ENCODE results near the gene IL7R. TPM values are rescaled to one million over a fixed set of nuclear protein-coding genes. Genes with fewer than 3 reads are reported as not detected.

Gene IL7R
- total RNA-seq, 1 donor from 2014 or later, result 0.05 TPM

GRCh38 chr5:35908228-35908627 lies 51.5 kb downstream of the IL7R start:
- DNase-seq (ENCODE audit: low read depth), result no peak

- no peak for DNase-seq (ENCODE audit: low read depth)
Observed at GRCh38 chr5:35908814-35909213, 52.1 kb downstream of the IL7R start.

DNA sequence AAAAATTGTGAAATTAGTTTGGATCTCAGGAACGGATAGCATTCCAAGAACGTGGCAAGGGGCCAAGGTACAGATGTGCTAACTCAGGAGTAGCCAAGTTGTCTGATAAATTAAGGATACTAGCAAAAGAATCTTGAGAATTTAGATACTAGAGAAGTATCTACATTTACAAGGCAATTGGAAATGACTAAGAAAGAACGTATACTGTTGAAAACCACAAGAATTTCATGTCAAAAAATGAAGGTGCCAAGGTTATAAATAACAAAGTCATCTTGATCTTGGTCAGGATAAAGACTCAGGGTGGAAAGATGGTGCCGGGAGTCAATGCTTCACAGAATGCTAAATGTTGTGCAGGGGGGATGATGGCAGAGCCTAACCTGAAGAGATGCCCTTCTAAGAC lies 62.5 kb downstream of the IL7R start:
- peak; percentile 66 for DNase-seq (ENCODE audit: low read depth)

DNA sequence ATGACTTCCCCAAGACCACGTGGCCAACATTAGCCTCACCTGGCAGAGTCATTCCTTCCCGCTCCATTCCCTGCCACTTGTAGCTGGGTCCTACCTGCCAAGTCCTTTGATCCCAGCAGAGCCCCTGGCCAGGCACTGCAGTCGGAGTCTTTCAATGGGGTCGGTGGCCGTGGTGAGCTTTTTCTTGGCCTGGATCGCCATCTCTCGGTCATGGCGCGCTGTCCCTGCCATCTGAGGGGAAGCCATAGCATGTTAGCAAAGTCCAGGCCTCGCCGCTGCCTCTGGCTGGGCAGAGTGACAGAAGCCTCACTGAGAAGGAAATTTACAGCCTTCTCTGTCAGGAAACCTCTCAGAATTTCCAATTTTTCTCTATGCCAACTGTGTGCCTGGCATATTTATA lies 64.2 kb downstream of the IL7R start:
- DNase-seq (ENCODE audit: low read depth), result no peak

- DNase-seq (ENCODE audit: low read depth), result no peak
Observed at GRCh38 chr5:35921930-35922329, 65.2 kb downstream of the IL7R start.

DNA sequence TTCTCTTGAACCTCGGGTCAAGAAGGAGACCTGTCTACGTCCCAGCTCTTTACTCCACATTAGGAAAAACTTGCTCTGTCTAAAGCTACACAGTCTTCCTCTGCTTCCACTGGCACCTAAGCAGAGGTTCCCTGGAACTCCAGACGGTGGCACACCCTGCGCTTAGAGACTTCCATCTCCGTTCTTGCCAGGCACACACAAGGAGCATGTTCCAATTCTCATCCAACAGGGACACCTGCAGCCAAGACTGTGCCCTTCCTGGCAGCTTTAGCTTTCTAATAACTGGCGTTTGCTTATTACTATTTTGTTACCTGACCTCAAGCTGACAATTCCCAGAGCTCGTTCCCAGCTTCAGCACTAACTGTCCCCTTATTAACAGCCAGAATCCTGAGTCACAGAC lies 65.8 kb downstream of the IL7R start:
- DNase-seq (ENCODE audit: low read depth), result no peak

GRCh38 chr5:35924122-35924949 lies 67.6 kb downstream of the IL7R start:
- DNase-seq (ENCODE audit: low read depth), result peak; percentile 54

DNA sequence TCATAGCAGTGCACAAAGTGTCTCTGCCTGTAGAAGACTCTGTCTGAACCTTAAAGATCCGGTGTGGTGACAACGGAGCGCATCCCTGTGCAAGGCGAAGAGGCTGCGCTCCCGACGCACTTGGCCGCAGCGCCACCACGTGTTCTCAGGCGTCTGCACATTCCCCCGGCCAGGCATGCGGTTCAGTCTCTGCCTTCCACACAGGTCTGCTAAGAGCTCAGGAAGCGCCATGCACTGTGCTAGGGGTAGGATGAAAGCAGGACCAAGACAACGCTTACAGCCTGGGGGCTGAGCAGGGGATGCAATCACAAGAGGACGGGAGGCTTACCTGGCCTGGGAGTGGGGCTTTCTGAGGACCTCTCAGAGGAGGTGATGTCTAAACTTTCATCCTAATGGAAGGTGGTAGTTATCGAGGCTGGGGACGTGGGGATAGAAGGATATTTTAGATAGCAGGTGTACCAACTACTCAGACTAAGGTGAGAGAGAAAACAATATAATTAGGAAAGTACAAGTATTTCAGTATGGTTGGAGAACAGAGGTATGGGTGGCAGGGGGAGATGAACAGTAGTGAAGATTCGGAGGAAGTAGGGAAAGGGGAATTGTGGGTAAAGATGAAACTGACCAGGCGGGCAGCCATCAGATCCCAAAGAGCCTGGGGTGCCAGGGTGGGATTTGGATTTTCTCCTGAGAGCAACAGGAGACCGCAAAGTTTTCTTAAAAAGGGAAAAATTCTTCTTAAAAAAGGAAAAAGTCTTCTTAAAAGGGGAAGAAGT lies 68.4 kb downstream of the IL7R start:
- peak; percentile 19 for DNase-seq (ENCODE audit: low read depth)

DNA sequence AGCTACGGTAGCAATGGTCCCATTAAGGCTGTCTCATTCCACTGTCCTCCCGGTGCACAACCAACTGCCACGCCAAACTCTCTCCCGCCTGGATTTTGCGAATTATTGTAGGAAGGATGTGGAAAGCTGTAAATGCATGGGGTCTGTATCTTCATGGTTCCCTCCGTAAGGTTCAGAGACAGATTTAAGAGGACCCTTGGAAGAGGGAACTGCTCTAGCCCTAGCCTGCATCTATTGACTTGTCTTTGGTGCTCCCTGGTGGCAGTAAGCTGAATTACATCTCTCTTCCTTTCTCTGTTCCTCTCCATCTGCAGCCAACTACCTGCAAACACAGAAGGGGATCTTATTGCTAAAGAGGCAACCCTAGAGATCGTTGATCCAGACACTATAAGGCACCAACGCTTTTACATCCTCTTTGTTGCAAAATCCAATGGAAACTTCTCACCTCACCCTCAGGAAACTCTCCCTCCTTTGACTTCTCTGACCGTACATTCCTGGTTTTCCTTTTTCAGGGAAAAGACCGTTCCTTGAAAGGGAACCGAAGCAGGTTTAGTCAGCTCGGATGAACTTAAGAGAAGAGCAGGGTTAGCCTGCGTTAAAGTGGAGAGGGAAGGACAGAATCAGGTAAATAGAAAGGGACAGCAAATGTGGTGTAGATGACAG lies 69.8 kb downstream of the IL7R start:
- peak; percentile 29 for DNase-seq (ENCODE audit: low read depth)

Other genes with a start within 250 kb of the IL7R start
- 2.4 and 11.2 TPM in 2 replicates for gene SPEF2, start 239.0 kb upstream of the IL7R start, total RNA-seq
- gene CAPSL, start 81.7 kb downstream of the IL7R start, total RNA-seq, result not detected in 2 replicates
- 2.8 and 9.4 TPM in 2 replicates for gene UGT3A1, start 134.5 kb downstream of the IL7R start, total RNA-seq
- gene UGT3A2, start 210.0 kb downstream of the IL7R start, total RNA-seq, result 1.9 TPM in 1 of 2 replicates, not detected in the other

Measured in renal cortical epithelial cell (primary cell).